Measurements from ENCODE around the gene ETNK1. TPM values are rescaled to one million over a fixed set of nuclear protein-coding genes. Genes with fewer than 3 reads are reported as not detected.

The ETNK1 gene
- total and polyA plus RNA-seq, 7 donors: 18.6 to 49.5 (median 28.8) TPM

DNA sequence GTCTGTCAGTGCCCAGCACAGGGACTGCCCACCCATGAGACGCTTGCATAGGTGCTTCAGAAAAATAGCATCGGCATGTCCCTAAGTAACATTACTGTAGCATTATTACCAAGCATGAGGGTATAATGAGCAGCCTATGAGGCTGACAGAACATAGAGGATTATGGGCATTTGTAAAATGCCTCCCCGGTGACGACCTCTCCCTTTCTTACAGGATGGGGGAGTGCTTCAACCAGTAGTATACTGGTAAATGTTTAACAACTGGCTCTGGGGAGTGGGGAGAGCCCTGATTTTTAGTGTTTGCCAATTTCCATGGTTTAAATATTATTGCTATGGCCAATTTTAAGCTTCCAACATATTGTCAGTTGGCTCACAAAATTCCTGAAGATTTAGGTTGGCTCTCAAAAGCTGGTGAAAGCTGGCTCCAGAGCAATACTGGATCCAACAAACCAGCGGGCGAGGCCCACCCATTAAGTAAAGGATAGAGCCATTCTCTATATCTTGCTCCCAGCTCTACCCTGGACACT is 104.5 kb downstream of the ETNK1 start:
- H3K27ac ChIP-seq: peak overlapping the region in 3 of 4 donors; percentile 24 to 53 (median 29)
- H3K4me1 ChIP-seq: no peaks in the 10 kb centered on the region
- H3K36me3 ChIP-seq: no peaks in the 10 kb centered on the region
- TF ChIP-seq, protein P1, sequence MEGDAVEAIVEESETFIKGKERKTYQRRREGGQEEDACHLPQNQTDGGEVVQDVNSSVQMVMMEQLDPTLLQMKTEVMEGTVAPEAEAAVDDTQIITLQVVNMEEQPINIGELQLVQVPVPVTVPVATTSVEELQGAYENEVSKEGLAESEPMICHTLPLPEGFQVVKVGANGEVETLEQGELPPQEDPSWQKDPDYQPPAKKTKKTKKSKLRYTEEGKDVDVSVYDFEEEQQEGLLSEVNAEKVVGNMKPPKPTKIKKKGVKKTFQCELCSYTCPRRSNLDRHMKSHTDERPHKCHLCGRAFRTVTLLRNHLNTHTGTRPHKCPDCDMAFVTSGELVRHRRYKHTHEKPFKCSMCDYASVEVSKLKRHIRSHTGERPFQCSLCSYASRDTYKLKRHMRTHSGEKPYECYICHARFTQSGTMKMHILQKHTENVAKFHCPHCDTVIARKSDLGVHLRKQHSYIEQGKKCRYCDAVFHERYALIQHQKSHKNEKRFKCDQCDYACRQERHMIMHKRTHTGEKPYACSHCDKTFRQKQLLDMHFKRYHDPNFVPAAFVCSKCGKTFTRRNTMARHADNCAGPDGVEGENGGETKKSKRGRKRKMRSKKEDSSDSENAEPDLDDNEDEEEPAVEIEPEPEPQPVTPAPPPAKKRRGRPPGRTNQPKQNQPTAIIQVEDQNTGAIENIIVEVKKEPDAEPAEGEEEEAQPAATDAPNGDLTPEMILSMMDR (IDR thresholded peaks at IDR 0.05): no peak
- TF ChIP-seq POLR2AphosphoS5 (IDR thresholded peaks at IDR 0.05) (no peak), EP300 (IDR thresholded peaks at IDR 0.05) (no peak), POLR2A (IDR thresholded peaks at IDR 0.05) (no peak)
- intact Hi-C loops (cut with DNase I): no loop called here
- no peaks in the 10 kb centered on the region for H3K9me3 ChIP-seq
- no peaks in the 10 kb centered on the region for H3K27me3 ChIP-seq
- DNase-seq: no peak
- no peak overlapping the region for H3K4me3 ChIP-seq
- 73 to 86% methylated on average over 6 of the region's 6 CpGs for WGBS, 2 donors

DNA sequence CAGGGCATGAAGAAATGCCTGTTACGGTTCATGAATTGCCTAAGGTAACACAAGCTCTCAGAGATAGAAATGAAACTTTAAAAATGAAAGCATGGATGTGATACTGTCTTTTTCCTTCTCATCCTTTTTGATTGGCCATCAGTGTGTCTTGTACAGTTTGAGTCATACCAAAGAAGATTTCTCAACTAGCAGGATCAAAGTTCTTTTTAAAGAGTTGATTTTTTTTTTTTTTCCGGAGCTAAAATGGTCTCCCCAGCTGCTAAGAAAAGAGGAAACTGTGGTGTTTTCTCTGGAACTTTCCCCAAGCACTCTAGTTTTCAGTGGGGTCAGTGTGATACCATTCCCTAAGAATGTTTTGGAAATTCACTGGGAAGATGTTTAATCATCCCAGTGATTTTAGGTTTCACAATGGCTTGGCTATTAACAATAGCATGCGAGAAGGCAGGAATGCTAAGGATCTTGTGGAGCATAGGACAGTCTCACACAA is 105.0 kb downstream of the ETNK1 start:
- 52 to 54% methylated on average over 3 of the region's 3 CpGs for WGBS, 2 donors
- Histone ChIP-seq H3K36me3 (no peaks in the 10 kb centered on the region), H3K27me3 (no peaks in the 10 kb centered on the region), H3K4me1 (no peaks in the 10 kb centered on the region), H3K4me3 (no peak overlapping the region), H3K27ac (peak overlapping the region in 3 of 4 donors; percentile 24 to 53 (median 29)), H3K9me3 (no peaks in the 10 kb centered on the region)
- DNase-seq: no peak
- TF ChIP-seq POLR2A (IDR thresholded peaks at IDR 0.05) (no peak), EP300 (IDR thresholded peaks at IDR 0.05) (no peak), POLR2AphosphoS5 (IDR thresholded peaks at IDR 0.05) (no peak)
- TF ChIP-seq, protein P1 (IDR thresholded peaks at IDR 0.05): no peak
- intact Hi-C loops (cut with DNase I): no loop called here

DNA sequence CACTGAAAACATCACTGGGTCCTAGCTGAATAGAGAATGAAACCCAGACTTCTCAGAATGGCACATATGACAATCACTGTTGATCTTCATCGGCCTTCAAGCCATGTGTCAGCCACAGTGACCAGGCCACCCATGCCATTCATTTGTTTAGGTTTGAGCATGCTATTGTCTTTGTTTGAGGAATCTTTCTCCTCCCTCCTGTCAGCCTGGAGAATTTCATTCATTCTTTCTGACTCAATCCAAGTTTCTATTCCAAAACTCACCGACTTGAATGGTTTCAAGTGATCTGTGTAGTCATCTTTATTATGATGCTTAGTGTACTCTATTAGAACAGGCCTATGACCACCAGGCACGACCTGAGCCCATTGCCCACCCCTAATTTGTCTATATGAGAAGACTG is 106.3 kb downstream of the ETNK1 start:
- intact Hi-C loops (cut with DNase I): no loop called here
- TF ChIP-seq POLR2AphosphoS5 (IDR thresholded peaks at IDR 0.05): no peak
- no peak for TF ChIP-seq EP300 (IDR thresholded peaks at IDR 0.05)
- TF ChIP-seq, protein P1 (IDR thresholded peaks at IDR 0.05): no peak
- no peak for TF ChIP-seq POLR2A (IDR thresholded peaks at IDR 0.05)

DNA sequence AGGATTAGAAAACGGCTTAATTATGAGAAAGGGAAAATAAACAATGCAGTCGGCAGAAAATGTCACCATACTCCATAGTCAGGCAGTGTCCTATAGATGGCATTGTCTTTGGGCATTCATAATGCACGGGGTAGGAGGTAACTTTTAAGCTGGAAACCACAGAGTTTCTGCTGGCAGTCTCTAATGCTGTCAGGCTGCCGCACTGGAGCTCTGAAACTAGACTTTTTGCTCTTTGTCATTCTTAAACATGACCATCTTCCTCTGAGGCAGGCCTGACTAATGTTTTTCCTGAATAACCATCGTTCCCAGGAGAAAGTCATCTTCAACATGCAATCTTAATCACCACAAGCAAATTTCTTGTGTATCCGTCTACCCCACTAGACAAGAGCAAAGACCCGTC is 108.8 kb downstream of the ETNK1 start:
- WGBS, 2 donors: 87 to 88% methylated on average over 7 of the region's 7 CpGs
- Histone ChIP-seq H3K27me3 (no peaks in the 10 kb centered on the region), H3K4me1 (no peaks in the 10 kb centered on the region), H3K27ac (no peak overlapping the region), H3K36me3 (no peaks in the 10 kb centered on the region), H3K9me3 (no peaks in the 10 kb centered on the region), H3K4me3 (no peak overlapping the region)
- DNase-seq: no peak
- TF ChIP-seq POLR2AphosphoS5 (IDR thresholded peaks at IDR 0.05) (no peak), EP300 (IDR thresholded peaks at IDR 0.05) (no peak), POLR2A (IDR thresholded peaks at IDR 0.05) (no peak)
- TF ChIP-seq, protein P1 (IDR thresholded peaks at IDR 0.05): no peak
- intact Hi-C loops (cut with DNase I): no loop called here

More for the DNA sequence above, 106.3 kb downstream of the ETNK1 start:
- WGBS, 2 donors: 69 to 79% methylated on average over 3 of the region's 3 CpGs
- no peaks in the 10 kb centered on the region for H3K36me3 ChIP-seq
- H3K4me3 ChIP-seq: no peak overlapping the region
- H3K9me3 ChIP-seq: no peaks in the 10 kb centered on the region
- H3K27me3 ChIP-seq: no peaks in the 10 kb centered on the region
- no peak overlapping the region for H3K27ac ChIP-seq
- no peaks in the 10 kb centered on the region for H3K4me1 ChIP-seq
- no peak for DNase-seq

DNA sequence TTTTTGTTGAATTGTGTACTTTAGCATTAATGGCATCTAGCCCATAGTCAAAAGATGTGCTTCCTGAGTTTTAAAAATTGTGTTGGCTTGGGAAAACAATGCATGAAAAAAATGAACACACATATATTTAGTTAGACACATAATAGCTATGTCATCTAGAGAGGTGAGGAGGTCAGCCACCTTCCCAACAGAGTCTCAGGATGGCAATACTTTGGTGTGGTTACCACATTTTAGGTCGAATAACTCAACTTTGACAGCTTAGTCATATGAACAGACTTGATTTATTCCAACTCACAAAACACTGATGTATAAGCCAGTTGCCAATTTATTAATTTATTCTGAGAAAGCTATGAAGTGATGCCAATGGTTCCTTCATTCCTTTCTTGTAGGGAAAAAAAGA is 114.0 kb downstream of the ETNK1 start:
- Histone ChIP-seq H3K36me3 (no peaks in the 10 kb centered on the region), H3K4me3 (no peak overlapping the region), H3K27ac (no peak overlapping the region), H3K9me3 (no peaks in the 10 kb centered on the region), H3K27me3 (no peaks in the 10 kb centered on the region), H3K4me1 (no peaks in the 10 kb centered on the region)
- no peak for DNase-seq
- intact Hi-C loops (cut with DNase I): no loop called here
- WGBS, 2 donors: 67 to 74% methylated on average over 1 of the region's 1 CpG
- TF ChIP-seq EP300 (IDR thresholded peaks at IDR 0.05): no peak
- no peak for TF ChIP-seq POLR2AphosphoS5 (IDR thresholded peaks at IDR 0.05)
- TF ChIP-seq, protein P1 (IDR thresholded peaks at IDR 0.05): no peak

All from sigmoid colon (tissue), 7 donors.